Epithelial cell of proximal tubule (primary cell): ENCODE results near the gene CCN6. TPM values are rescaled to one million over a fixed set of nuclear protein-coding genes. Genes with fewer than 3 reads are reported as not detected.

Experiments
- DNase-seq: peaks from one replicate; pipeline ENCODE4 v3.0.0-alpha.2; 2011; ENCODE audit warnings: low read depth
- H3K4me3 ChIP-seq: 2 replicates; pipeline ENCODE4 v1.5.1; 2011; ENCODE audit warnings: low read depth, mild to moderate bottlenecking, low read length
- total RNA-seq: library from RNA; depleted of rRNA; stranded (reverse); fragments of >200 nt; gene quantifications from 2 replicates; pipeline ENCODE4 v1.2.3, GENCODE V29; 2015
- TF ChIP-seq, protein P1 (sequence below): conservative IDR thresholded peaks from 2 replicates; pipeline ENCODE4 v1.5.1; 2012; ENCODE audit warnings: low read depth, mild to moderate bottlenecking, low read length

The CCN6 gene
- total RNA-seq, 1 donor from 2014 or later, result 1.4 TPM

DNA sequence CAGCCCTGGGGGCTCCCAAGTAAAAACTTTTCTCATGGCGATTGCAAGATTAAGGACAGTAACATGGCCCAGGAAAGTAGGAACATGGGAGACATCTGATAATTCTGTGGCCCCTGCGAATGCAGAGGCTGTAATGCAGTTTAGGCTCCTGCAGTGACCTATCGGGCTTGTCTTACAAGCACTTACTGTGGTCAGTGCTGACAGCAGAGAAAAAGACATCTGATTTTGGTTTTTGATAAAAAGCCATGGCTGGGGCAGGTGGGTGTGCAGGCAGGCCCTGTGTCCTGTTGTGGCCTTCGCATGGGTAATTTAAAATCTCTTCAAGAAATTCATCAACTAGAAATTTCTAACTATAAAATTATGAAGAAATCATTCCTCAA, 19.3 kb upstream of the CCN6 start:
- no peak for DNase-seq
- H3K4me3 ChIP-seq, result no peak overlapping the region
- TF ChIP-seq, protein P1, sequence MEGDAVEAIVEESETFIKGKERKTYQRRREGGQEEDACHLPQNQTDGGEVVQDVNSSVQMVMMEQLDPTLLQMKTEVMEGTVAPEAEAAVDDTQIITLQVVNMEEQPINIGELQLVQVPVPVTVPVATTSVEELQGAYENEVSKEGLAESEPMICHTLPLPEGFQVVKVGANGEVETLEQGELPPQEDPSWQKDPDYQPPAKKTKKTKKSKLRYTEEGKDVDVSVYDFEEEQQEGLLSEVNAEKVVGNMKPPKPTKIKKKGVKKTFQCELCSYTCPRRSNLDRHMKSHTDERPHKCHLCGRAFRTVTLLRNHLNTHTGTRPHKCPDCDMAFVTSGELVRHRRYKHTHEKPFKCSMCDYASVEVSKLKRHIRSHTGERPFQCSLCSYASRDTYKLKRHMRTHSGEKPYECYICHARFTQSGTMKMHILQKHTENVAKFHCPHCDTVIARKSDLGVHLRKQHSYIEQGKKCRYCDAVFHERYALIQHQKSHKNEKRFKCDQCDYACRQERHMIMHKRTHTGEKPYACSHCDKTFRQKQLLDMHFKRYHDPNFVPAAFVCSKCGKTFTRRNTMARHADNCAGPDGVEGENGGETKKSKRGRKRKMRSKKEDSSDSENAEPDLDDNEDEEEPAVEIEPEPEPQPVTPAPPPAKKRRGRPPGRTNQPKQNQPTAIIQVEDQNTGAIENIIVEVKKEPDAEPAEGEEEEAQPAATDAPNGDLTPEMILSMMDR, result no peak

GRCh38 chr6:112036088-112036637, 17.7 kb upstream of the CCN6 start:
- no peak overlapping the region for H3K4me3 ChIP-seq
- DNase-seq, result no peak
- TF ChIP-seq, protein P1, result no peak

- no peak overlapping the region for H3K4me3 ChIP-seq
- DNase-seq, result peak; percentile 83
- TF ChIP-seq, protein P1, result no peak
Observed at GRCh38 chr6:112037783-112038216, 16.1 kb upstream of the CCN6 start.

GRCh38 chr6:112038268-112038667, 15.6 kb upstream of the CCN6 start:
- TF ChIP-seq, protein P1, result no peak
- no peak for DNase-seq
- H3K4me3 ChIP-seq, result no peak overlapping the region

DNA sequence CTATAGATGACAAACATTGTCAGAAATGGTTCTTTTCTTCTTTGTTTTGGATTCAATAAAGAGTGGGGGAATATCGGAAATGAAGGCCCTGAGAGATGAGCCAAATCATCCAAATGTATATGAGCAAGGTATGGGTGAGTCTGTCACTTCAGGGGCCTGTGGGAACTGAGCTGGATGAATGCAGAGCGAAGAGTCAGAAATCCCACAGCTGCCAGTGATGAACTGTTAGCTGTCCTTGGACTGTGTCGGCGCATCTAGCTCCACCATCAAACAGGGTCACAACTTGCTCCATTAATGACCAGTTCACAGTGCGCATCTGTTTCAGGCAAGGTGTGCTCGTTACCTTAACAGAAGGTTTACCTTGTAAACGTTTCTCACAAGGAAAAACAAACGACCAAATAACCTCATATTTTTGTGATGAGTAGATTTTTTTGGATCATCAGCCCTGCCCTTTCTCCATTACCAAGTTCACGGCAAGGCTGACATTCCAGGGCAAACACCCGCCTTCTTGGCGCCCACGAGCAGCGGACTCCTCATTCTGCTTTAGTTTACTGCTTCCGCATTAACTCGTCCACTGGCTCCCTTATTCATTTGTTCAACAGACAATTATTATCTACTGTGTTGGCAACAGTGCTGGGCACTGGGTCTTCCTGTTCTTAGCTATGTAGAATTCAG, 15.0 kb upstream of the CCN6 start:
- no peak for DNase-seq
- no peak overlapping the region for H3K4me3 ChIP-seq
- TF ChIP-seq, protein P1, result no peak

- no peak overlapping the region for H3K4me3 ChIP-seq
- DNase-seq, result no peak
- TF ChIP-seq, protein P1, result no peak
Observed at GRCh38 chr6:112039431-112039770, 14.5 kb upstream of the CCN6 start.

DNA sequence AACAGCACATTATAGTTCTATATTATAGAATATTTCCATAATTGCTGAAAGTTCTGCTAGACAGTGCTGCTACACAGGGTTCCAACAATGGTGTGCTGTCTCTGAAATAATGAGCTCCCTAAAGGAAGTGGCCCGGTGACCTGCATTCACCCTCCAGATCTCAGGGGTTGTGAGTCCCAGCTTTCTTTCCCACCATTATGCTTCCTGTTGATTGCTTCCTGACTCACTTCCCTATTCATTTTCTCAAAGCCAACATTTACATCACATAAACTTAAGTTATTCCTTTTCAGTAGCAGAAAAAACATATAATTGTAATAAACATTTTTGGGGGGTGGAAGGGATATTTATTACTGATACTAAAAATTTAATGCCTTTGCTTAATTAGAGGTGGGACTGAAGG, 12.9 kb upstream of the CCN6 start:
- DNase-seq, result no peak
- TF ChIP-seq, protein P1, result no peak
- H3K4me3 ChIP-seq, result no peak overlapping the region
